Hematopoietic multipotent progenitor cell treated with erythropoietin and hydrocortisone succinate and interleukin-3 and kit ligand, for 4 days (in vitro differentiated cells): ENCODE measurements around the gene RBSN.

Experiments used
- DNase-seq: peaks from one replicate; pipeline ENCODE4 v3.0.0-alpha.2; 2015

The RBSN gene

GRCh38 chr3:15097891-15098290, 1.1 kb downstream of the RBSN start:
- peak; percentile 70 for DNase-seq

GRCh38 chr3:15096046-15096445, 2.9 kb downstream of the RBSN start:
- no peak for DNase-seq

- DNase-seq = no peak
These were observed 4.6 kb downstream of the RBSN start for GRCh38 chr3:15094187-15094875.

- peak; percentile 60 for DNase-seq
These were observed 6.3 kb downstream of the RBSN start for GRCh38 chr3:15092686-15093085.

- DNase-seq = no peak
These were observed 7.4 kb downstream of the RBSN start for GRCh38 chr3:15091575-15091974.

GRCh38 chr3:15089201-15089600, 9.7 kb downstream of the RBSN start:
- DNase-seq = no peak

- DNase-seq = no peak
These were observed 12.2 kb downstream of the RBSN start for GRCh38 chr3:15086699-15087098.

GRCh38 chr3:15086263-15086662, 12.7 kb downstream of the RBSN start:
- no peak for DNase-seq

GRCh38 chr3:15083252-15083651, 15.7 kb downstream of the RBSN start:
- no peak for DNase-seq

- no peak for DNase-seq
These were observed 16.8 kb downstream of the RBSN start for GRCh38 chr3:15081960-15082664.

GRCh38 chr3:15079091-15079490, 19.9 kb downstream of the RBSN start:
- no peak for DNase-seq

- no peak for DNase-seq
These were observed 24.4 kb downstream of the RBSN start for GRCh38 chr3:15074500-15074899.

- DNase-seq = no peak
These were observed 27.2 kb downstream of the RBSN start for GRCh38 chr3:15071699-15072098.

GRCh38 chr3:15069441-15069840, 29.5 kb downstream of the RBSN start:
- no peak for DNase-seq

GRCh38 chr3:15066467-15066866, 32.5 kb downstream of the RBSN start:
- DNase-seq = no peak

- DNase-seq = no peak
These were observed 33.4 kb downstream of the RBSN start for GRCh38 chr3:15065550-15066007.

- peak; percentile 97 for DNase-seq
These were observed 34.0 kb downstream of the RBSN start, which contains the start of gene MRPS25 for GRCh38 chr3:15064835-15065549. TSS of gene MRPS25 (minus strand) at chr3:15065315. CDS start at chr3:15065194, 121 bp downstream.

GRCh38 chr3:15064299-15064834, 34.6 kb downstream of the RBSN start:
- DNase-seq = peak; percentile 62

GRCh38 chr3:15063656-15064286, 35.2 kb downstream of the RBSN start:
- no peak for DNase-seq

- DNase-seq = no peak
These were observed 35.7 kb downstream of the RBSN start for GRCh38 chr3:15063238-15063637.

- no peak for DNase-seq
These were observed 38.9 kb downstream of the RBSN start for GRCh38 chr3:15060029-15060428.

- no peak for DNase-seq
These were observed 42.1 kb downstream of the RBSN start for GRCh38 chr3:15056676-15057404.
